Skeletal muscle satellite cell (primary cell): ENCODE results near the gene PDC.
"Not testable (repeated sequence)": the region's sequence is repeated elsewhere in the genome, so short reads cannot be mapped to it uniquely, and the experiment has no call there.

ENCODE experiments used
- H3K27me3 ChIP-seq: 2 replicates; pipeline ENCODE4 v1.7.0; 2013; ENCODE audit warnings: low read length; ENCODE audit not compliant: control insufficient read depth, insufficient read depth
- H3K36me3 ChIP-seq: 2 replicates; pipeline ENCODE4 v1.7.0; 2013; ENCODE audit warnings: mild to moderate bottlenecking, control low read depth, low read length; ENCODE audit not compliant: insufficient read depth
- H3K4me1 ChIP-seq: 2 replicates; pipeline ENCODE4 v1.7.0; 2013; ENCODE audit warnings: low read length; ENCODE audit not compliant: control insufficient read depth, insufficient read depth
- H3K4me2 ChIP-seq: 2 replicates; pipeline ENCODE4 v1.7.0; 2013; ENCODE audit warnings: mild to moderate bottlenecking, low read length
- H3K4me3 ChIP-seq: 2 replicates; pipeline ENCODE4 v1.7.0; 2013; ENCODE audit warnings: low read length
- H3K9ac ChIP-seq: 2 replicates; pipeline ENCODE4 v1.7.0; 2013; ENCODE audit warnings: mild to moderate bottlenecking, low read depth, low read length, moderate library complexity
- H3K9me3 ChIP-seq: replicated peaks from 2 replicates; pipeline ENCODE4 v1.7.0; 2013; ENCODE audit warnings: mild to moderate bottlenecking, control low read depth, low read length

PDC gene

GRCh38 chr1:186491336-186491735, 30.4 kb upstream of the PDC start:
- H3K9ac ChIP-seq, result no peak overlapping the region
- no peaks in the 10 kb centered on the region for H3K27me3 ChIP-seq
- no peak overlapping the region for H3K4me3 ChIP-seq
- no peaks in the 10 kb centered on the region for H3K9me3 ChIP-seq
- H3K4me2 ChIP-seq, result no peak overlapping the region
- no peaks in the 10 kb centered on the region for H3K36me3 ChIP-seq
- peaks cover 5% of the 10 kb centered on the region for H3K4me1 ChIP-seq

- Histone ChIP-seq H3K9ac (no peak overlapping the region), H3K36me3 (no peaks in the 10 kb centered on the region), H3K4me1 (peaks cover 5% of the 10 kb centered on the region), H3K27me3 (no peaks in the 10 kb centered on the region), H3K4me2 (no peak overlapping the region), H3K4me3 (no peak overlapping the region), H3K9me3 (no peaks in the 10 kb centered on the region)
Measured at GRCh38 chr1:186487163-186487562, 26.2 kb upstream of the PDC start.

- Histone ChIP-seq H3K4me1 (peaks cover 5% of the 10 kb centered on the region), H3K4me2 (no peak overlapping the region), H3K9me3 (no peaks in the 10 kb centered on the region), H3K9ac (no peak overlapping the region), H3K27me3 (no peaks in the 10 kb centered on the region), H3K36me3 (no peaks in the 10 kb centered on the region), H3K4me3 (no peak overlapping the region)
Measured at GRCh38 chr1:186486061-186486460, 25.1 kb upstream of the PDC start.

GRCh38 chr1:186483561-186483960, 22.6 kb upstream of the PDC start:
- Histone ChIP-seq H3K27me3 (no peaks in the 10 kb centered on the region), H3K36me3 (no peaks in the 10 kb centered on the region), H3K4me2 (no peak overlapping the region), H3K4me1 (peaks cover 5% of the 10 kb centered on the region), H3K4me3 (no peak overlapping the region), H3K9ac (no peak overlapping the region), H3K9me3 (no peaks in the 10 kb centered on the region)

GRCh38 chr1:186482661-186483255, 21.8 kb upstream of the PDC start:
- H3K4me3 ChIP-seq, result no peak overlapping the region
- H3K9me3 ChIP-seq, result no peaks in the 10 kb centered on the region
- H3K9ac ChIP-seq, result no peak overlapping the region
- H3K27me3 ChIP-seq, result no peaks in the 10 kb centered on the region
- no peak overlapping the region for H3K4me2 ChIP-seq
- no peaks in the 10 kb centered on the region for H3K36me3 ChIP-seq
- peaks cover 5% of the 10 kb centered on the region for H3K4me1 ChIP-seq

GRCh38 chr1:186481303-186481888, 20.5 kb upstream of the PDC start:
- Histone ChIP-seq H3K4me1 (peaks cover 4% of the 10 kb centered on the region), H3K4me3 (no peak overlapping the region), H3K9ac (no peak overlapping the region), H3K4me2 (no peak overlapping the region), H3K27me3 (no peaks in the 10 kb centered on the region), H3K9me3 (no peaks in the 10 kb centered on the region), H3K36me3 (no peaks in the 10 kb centered on the region)

GRCh38 chr1:186479162-186479561, 18.2 kb upstream of the PDC start:
- Histone ChIP-seq H3K4me2 (no peak overlapping the region), H3K9ac (no peak overlapping the region), H3K4me1 (peaks cover 10% of the 10 kb centered on the region), H3K36me3 (no peaks in the 10 kb centered on the region), H3K4me3 (no peak overlapping the region), H3K27me3 (no peaks in the 10 kb centered on the region), H3K9me3 (no peaks in the 10 kb centered on the region)

GRCh38 chr1:186476264-186477040, 15.5 kb upstream of the PDC start:
- H3K9me3 ChIP-seq, result no peaks in the 10 kb centered on the region
- H3K4me2 ChIP-seq, result no peak overlapping the region
- H3K36me3 ChIP-seq, result no peaks in the 10 kb centered on the region
- H3K9ac ChIP-seq, result no peak overlapping the region
- peaks cover 10% of the 10 kb centered on the region for H3K4me1 ChIP-seq
- H3K27me3 ChIP-seq, result no peaks in the 10 kb centered on the region
- H3K4me3 ChIP-seq, result no peak overlapping the region

- Histone ChIP-seq H3K4me1 (peaks cover 10% of the 10 kb centered on the region), H3K4me2 (no peak overlapping the region), H3K4me3 (no peak overlapping the region), H3K9me3 (no peaks in the 10 kb centered on the region), H3K9ac (no peak overlapping the region), H3K27me3 (no peaks in the 10 kb centered on the region), H3K36me3 (no peaks in the 10 kb centered on the region)
Measured at GRCh38 chr1:186474208-186474607, 13.3 kb upstream of the PDC start.

- no peak overlapping the region for H3K9ac ChIP-seq
- H3K4me1 ChIP-seq, result peaks cover 10% of the 10 kb centered on the region
- H3K9me3 ChIP-seq, result no peaks in the 10 kb centered on the region
- H3K36me3 ChIP-seq, result no peaks in the 10 kb centered on the region
- H3K4me3 ChIP-seq, result no peak overlapping the region
- no peak overlapping the region for H3K4me2 ChIP-seq
- H3K27me3 ChIP-seq, result no peaks in the 10 kb centered on the region
Measured at GRCh38 chr1:186473047-186473446, 12.1 kb upstream of the PDC start.

GRCh38 chr1:186465946-186466345, 5.0 kb upstream of the PDC start:
- Histone ChIP-seq H3K36me3 (no peaks in the 10 kb centered on the region), H3K4me1 (no peaks in the 10 kb centered on the region), H3K4me3 (no peak overlapping the region), H3K27me3 (no peaks in the 10 kb centered on the region), H3K9me3 (no peaks in the 10 kb centered on the region), H3K9ac (no peak overlapping the region), H3K4me2 (no peak overlapping the region)

GRCh38 chr1:186465491-186465890, 4.6 kb upstream of the PDC start:
- H3K9ac ChIP-seq, H3K36me3 ChIP-seq, H3K4me3 ChIP-seq, H3K4me2 ChIP-seq, H3K27me3 ChIP-seq, H3K4me1 ChIP-seq, H3K9me3 ChIP-seq: not testable (repeated sequence)
